Measurements from ENCODE around the gene CAMTA1. TPM values are rescaled to one million over a fixed set of nuclear protein-coding genes. Genes with fewer than 3 reads are reported as not detected.

Gene CAMTA1
- total and polyA plus RNA-seq, 3 experiments from 2014 or later: 60.2 to 79.0 (median 61.7) TPM

- POLR2A ChIA-PET: no interaction called here
- Histone ChIP-seq H3K27me3 (ENCODE audit: insufficient read depth, low read length, poor library complexity, severe bottlenecking) (no peaks in the 10 kb centered on the region), H3K9me3 (ENCODE audit: low read length) (no peaks in the 10 kb centered on the region), H3K36me3 (ENCODE audit: insufficient read depth, low read length) (no peaks in the 10 kb centered on the region), H3K4me1 (ENCODE audit: insufficient read depth, low read length) (no peaks in the 10 kb centered on the region), H3K4me3 (ENCODE audit: low read length) (no peak overlapping the region), H3K27ac (ENCODE audit: low read depth, low read length) (no peak overlapping the region)
- no peak for DNase-seq
- no peaks in the 10 kb centered on the region for H3K36me3 Mint-ChIP-seq
- H3K4me1 Mint-ChIP-seq: no peaks in the 10 kb centered on the region
- peaks cover 0 to 7% (median 2%) of the 10 kb centered on the region in 5 donors for H3K9me3 Mint-ChIP-seq
- peaks cover 4 to 13% of the 10 kb centered on the region in 2 donors for H3K27me3 Mint-ChIP-seq
- H3K27ac Mint-ChIP-seq: peak overlapping the region in 1 of 8 donors; percentile 9
- CTCF ChIA-PET: no interaction called here
- no peak overlapping the region for H3K4me3 Mint-ChIP-seq
Observed at GRCh38 chr1:7086106-7086505, 300.9 kb downstream of the CAMTA1 start.

DNA sequence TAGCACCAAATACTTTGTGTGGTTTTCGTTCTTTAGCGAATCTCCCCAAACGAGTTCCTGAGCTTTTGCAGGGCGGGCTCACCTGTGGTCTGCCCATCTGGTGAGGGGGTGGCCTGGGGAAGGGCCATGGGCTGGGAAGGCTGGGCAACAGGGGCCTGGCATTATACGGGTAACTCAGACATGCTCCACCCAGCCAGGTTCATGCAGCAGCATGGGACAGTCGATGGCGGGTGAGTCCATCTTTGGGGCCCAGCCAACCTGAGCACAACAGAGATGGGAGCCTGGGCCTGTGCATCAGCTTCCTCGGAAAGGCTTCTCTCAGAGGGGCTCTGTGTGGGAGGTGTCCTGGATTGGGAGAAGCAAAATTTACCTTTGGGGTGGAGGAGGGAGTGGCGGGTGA, 302.6 kb downstream of the CAMTA1 start:
- H3K36me3 Mint-ChIP-seq: no peaks in the 10 kb centered on the region
- H3K9me3 ChIP-seq (ENCODE audit: low read length): no peaks in the 10 kb centered on the region
- peaks cover 0 to 4% (median 0%) of the 10 kb centered on the region in 5 donors for H3K9me3 Mint-ChIP-seq
- H3K4me3 ChIP-seq (ENCODE audit: low read length): no peak overlapping the region
- H3K27me3 Mint-ChIP-seq: peaks cover 4 to 9% of the 10 kb centered on the region in 2 donors
- no peak for DNase-seq
- H3K4me3 Mint-ChIP-seq: no peak overlapping the region
- no peaks in the 10 kb centered on the region for H3K4me1 Mint-ChIP-seq
- ChIA-PET POLR2A (no interaction called here), CTCF (no interaction called here)
- no peaks in the 10 kb centered on the region for H3K27me3 ChIP-seq (ENCODE audit: insufficient read depth, low read length, poor library complexity, severe bottlenecking)
- H3K27ac Mint-ChIP-seq: no peak overlapping the region
- no peaks in the 10 kb centered on the region for H3K36me3 ChIP-seq (ENCODE audit: insufficient read depth, low read length)
- no peak overlapping the region for H3K27ac ChIP-seq (ENCODE audit: low read depth, low read length)
- no peaks in the 10 kb centered on the region for H3K4me1 ChIP-seq (ENCODE audit: insufficient read depth, low read length)

DNA sequence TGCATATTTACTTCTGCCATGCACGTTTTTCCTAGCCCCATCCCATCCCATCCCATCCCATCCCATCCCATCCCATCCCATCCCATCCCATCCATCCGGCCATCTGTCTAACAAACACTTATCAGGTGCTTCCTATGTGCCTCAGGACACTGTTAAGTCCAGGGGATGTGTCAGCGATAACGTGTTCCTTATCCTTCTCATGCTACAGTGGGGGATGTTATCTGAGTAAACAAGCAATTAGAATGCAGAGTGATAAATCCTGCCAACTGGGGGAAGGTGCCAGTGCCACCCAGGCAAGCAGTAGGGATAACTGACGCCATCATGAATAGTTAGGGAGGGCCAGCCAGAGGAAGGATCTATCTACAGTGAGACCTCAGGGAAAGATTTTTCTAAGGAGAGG, 304.2 kb downstream of the CAMTA1 start:
- Mint-ChIP-seq H3K27me3 (peaks cover 4 to 9% of the 10 kb centered on the region in 2 donors), H3K9me3 (peaks cover 0 to 4% (median 0%) of the 10 kb centered on the region in 5 donors), H3K27ac (no peak overlapping the region), H3K4me1 (no peaks in the 10 kb centered on the region), H3K36me3 (no peaks in the 10 kb centered on the region), H3K4me3 (no peak overlapping the region)
- no peak for DNase-seq
- Histone ChIP-seq H3K4me1 (ENCODE audit: insufficient read depth, low read length) (no peaks in the 10 kb centered on the region), H3K36me3 (ENCODE audit: insufficient read depth, low read length) (no peaks in the 10 kb centered on the region), H3K27ac (ENCODE audit: low read depth, low read length) (no peak overlapping the region), H3K9me3 (ENCODE audit: low read length) (no peaks in the 10 kb centered on the region), H3K27me3 (ENCODE audit: insufficient read depth, low read length, poor library complexity, severe bottlenecking) (no peaks in the 10 kb centered on the region), H3K4me3 (ENCODE audit: low read length) (no peak overlapping the region)
- CTCF ChIA-PET: no interaction called here
- POLR2A ChIA-PET: no interaction called here

DNA sequence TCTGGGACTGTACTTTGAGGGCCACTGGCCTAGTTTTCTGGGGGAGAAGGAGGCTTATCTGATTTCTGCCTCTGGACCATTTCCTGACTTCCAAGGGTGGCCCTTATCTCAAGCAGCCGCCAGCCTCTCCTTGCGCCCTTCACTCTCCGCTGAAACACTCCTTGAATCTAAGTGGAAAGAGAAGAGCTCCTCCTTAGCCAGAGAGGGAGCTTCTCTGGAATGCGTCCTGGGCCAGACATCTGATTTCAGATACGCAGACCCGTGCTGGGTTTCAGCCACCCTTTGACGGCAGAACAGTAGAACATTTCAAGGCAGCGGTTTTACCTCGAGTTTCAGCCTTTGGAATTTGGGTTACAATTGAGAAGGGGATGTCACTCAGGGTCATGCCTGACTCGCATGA, 308.0 kb downstream of the CAMTA1 start:
- peaks cover 2 to 22% of the 10 kb centered on the region in 2 donors for H3K27me3 Mint-ChIP-seq
- no peaks in the 10 kb centered on the region for H3K36me3 ChIP-seq (ENCODE audit: insufficient read depth, low read length)
- no peak overlapping the region for H3K4me3 ChIP-seq (ENCODE audit: low read length)
- ChIA-PET CTCF (no interaction called here), POLR2A (no interaction called here)
- no peaks in the 10 kb centered on the region for H3K36me3 Mint-ChIP-seq
- H3K4me1 ChIP-seq (ENCODE audit: insufficient read depth, low read length): no peaks in the 10 kb centered on the region
- H3K9me3 Mint-ChIP-seq: no peaks in the 10 kb centered on the region
- no peak overlapping the region for H3K4me3 Mint-ChIP-seq
- no peaks in the 10 kb centered on the region for H3K27me3 ChIP-seq (ENCODE audit: insufficient read depth, low read length, poor library complexity, severe bottlenecking)
- no peaks in the 10 kb centered on the region for H3K4me1 Mint-ChIP-seq
- H3K27ac Mint-ChIP-seq: no peak overlapping the region
- no peak overlapping the region for H3K27ac ChIP-seq (ENCODE audit: low read depth, low read length)
- DNase-seq: no peak
- no peaks in the 10 kb centered on the region for H3K9me3 ChIP-seq (ENCODE audit: low read length)

- Mint-ChIP-seq H3K27ac (no peak overlapping the region), H3K9me3 (no peaks in the 10 kb centered on the region), H3K4me1 (no peaks in the 10 kb centered on the region), H3K27me3 (peaks cover 2 to 25% of the 10 kb centered on the region in 2 donors), H3K36me3 (no peaks in the 10 kb centered on the region), H3K4me3 (no peak overlapping the region)
- Histone ChIP-seq H3K27me3 (ENCODE audit: insufficient read depth, low read length, poor library complexity, severe bottlenecking) (no peaks in the 10 kb centered on the region), H3K4me3 (ENCODE audit: low read length) (no peak overlapping the region), H3K36me3 (ENCODE audit: insufficient read depth, low read length) (no peaks in the 10 kb centered on the region), H3K9me3 (ENCODE audit: low read length) (no peaks in the 10 kb centered on the region), H3K27ac (ENCODE audit: low read depth, low read length) (no peak overlapping the region), H3K4me1 (ENCODE audit: insufficient read depth, low read length) (no peaks in the 10 kb centered on the region)
- no peak for DNase-seq
- POLR2A ChIA-PET: no interaction called here
- CTCF ChIA-PET: no interaction called here
Observed at GRCh38 chr1:7094086-7094485, 308.8 kb downstream of the CAMTA1 start.

GRCh38 chr1:7094509-7094908, 309.3 kb downstream of the CAMTA1 start:
- no peak overlapping the region for H3K27ac Mint-ChIP-seq
- no peaks in the 10 kb centered on the region for H3K4me1 ChIP-seq (ENCODE audit: insufficient read depth, low read length)
- no peaks in the 10 kb centered on the region for H3K27me3 ChIP-seq (ENCODE audit: insufficient read depth, low read length, poor library complexity, severe bottlenecking)
- H3K27me3 Mint-ChIP-seq: peaks cover 2 to 25% of the 10 kb centered on the region in 2 donors
- no peaks in the 10 kb centered on the region for H3K9me3 ChIP-seq (ENCODE audit: low read length)
- H3K27ac ChIP-seq (ENCODE audit: low read depth, low read length): no peak overlapping the region
- no peaks in the 10 kb centered on the region for H3K4me1 Mint-ChIP-seq
- no peaks in the 10 kb centered on the region for H3K36me3 Mint-ChIP-seq
- no peak overlapping the region for H3K4me3 ChIP-seq (ENCODE audit: low read length)
- no peaks in the 10 kb centered on the region for H3K9me3 Mint-ChIP-seq
- no peak overlapping the region for H3K4me3 Mint-ChIP-seq
- CTCF ChIA-PET: no interaction called here
- no peak for DNase-seq
- POLR2A ChIA-PET: no interaction called here
- H3K36me3 ChIP-seq (ENCODE audit: insufficient read depth, low read length): no peaks in the 10 kb centered on the region

DNA sequence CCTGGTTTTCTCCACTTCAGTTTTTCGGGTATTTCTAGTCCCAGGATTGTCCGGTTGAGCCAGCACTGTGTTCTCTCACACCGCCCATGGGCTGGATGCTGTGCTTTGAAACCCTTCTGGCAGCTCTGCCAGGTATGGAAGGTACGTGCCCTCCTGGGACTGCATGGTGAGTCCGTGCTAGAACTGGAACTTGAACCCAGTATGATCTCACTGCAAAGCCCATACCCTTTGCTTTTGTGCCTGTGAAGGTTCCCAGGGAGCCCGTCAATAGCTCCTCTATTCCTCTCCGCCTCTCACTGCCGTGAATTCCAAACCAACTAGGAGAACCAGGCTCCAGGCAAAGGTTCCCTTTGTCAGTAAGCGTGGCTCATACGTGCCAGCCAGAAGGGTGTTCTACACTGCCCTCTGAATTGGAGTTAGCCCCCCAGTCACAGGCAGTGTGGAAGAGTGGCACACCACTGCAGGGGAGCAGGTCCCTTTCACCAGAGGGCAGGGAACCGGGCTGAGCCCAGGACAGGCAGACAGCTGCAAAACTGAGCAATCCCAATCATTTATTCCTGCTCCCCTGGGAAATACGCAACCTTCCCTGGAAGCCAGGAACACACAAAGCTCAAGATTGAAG, 310.2 kb downstream of the CAMTA1 start:
- CTCF ChIA-PET: no interaction called here
- no peak overlapping the region for H3K27ac Mint-ChIP-seq
- H3K4me1 ChIP-seq (ENCODE audit: insufficient read depth, low read length): no peaks in the 10 kb centered on the region
- POLR2A ChIA-PET: no interaction called here
- H3K4me3 ChIP-seq (ENCODE audit: low read length): no peak overlapping the region
- no peaks in the 10 kb centered on the region for H3K36me3 ChIP-seq (ENCODE audit: insufficient read depth, low read length)
- no peaks in the 10 kb centered on the region for H3K9me3 ChIP-seq (ENCODE audit: low read length)
- H3K27ac ChIP-seq (ENCODE audit: low read depth, low read length): no peak overlapping the region
- H3K4me3 Mint-ChIP-seq: no peak overlapping the region
- no peaks in the 10 kb centered on the region for H3K27me3 ChIP-seq (ENCODE audit: insufficient read depth, low read length, poor library complexity, severe bottlenecking)
- no peaks in the 10 kb centered on the region for H3K9me3 Mint-ChIP-seq
- DNase-seq: no peak
- no peaks in the 10 kb centered on the region for H3K4me1 Mint-ChIP-seq
- H3K36me3 Mint-ChIP-seq: no peaks in the 10 kb centered on the region
- H3K27me3 Mint-ChIP-seq: peaks cover 2 to 27% of the 10 kb centered on the region in 2 donors

- no peaks in the 10 kb centered on the region for H3K27me3 ChIP-seq (ENCODE audit: insufficient read depth, low read length, poor library complexity, severe bottlenecking)
- CTCF ChIA-PET: no interaction called here
- DNase-seq: no peak
- no peaks in the 10 kb centered on the region for H3K9me3 Mint-ChIP-seq
- no peak overlapping the region for H3K4me3 Mint-ChIP-seq
- H3K4me1 ChIP-seq (ENCODE audit: insufficient read depth, low read length): no peaks in the 10 kb centered on the region
- no peaks in the 10 kb centered on the region for H3K36me3 Mint-ChIP-seq
- H3K27ac ChIP-seq (ENCODE audit: low read depth, low read length): no peak overlapping the region
- peaks cover 2 to 27% of the 10 kb centered on the region in 2 donors for H3K27me3 Mint-ChIP-seq
- H3K4me1 Mint-ChIP-seq: no peaks in the 10 kb centered on the region
- H3K36me3 ChIP-seq (ENCODE audit: insufficient read depth, low read length): no peaks in the 10 kb centered on the region
- H3K27ac Mint-ChIP-seq: no peak overlapping the region
- no peak overlapping the region for H3K4me3 ChIP-seq (ENCODE audit: low read length)
- H3K9me3 ChIP-seq (ENCODE audit: low read length): no peaks in the 10 kb centered on the region
- POLR2A ChIA-PET: no interaction called here
Observed at GRCh38 chr1:7097938-7098592, 312.8 kb downstream of the CAMTA1 start.

Data from CD8-positive, alpha-beta memory T cell (primary cell).